NT2/D1 (cell line): ENCODE results near the gene FGL2.

Source experiments
- YY1 ChIP-seq: IDR thresholded peaks from 2 replicates; pipeline ENCODE4 v1.6.1; 2011; ENCODE audit not compliant: insufficient read length, insufficient read depth
- ZNF274 ChIP-seq: IDR thresholded peaks from 2 replicates; pipeline ENCODE4 v1.6.1; 2011; ENCODE audit warnings: mild to moderate bottlenecking, low read depth, low read length

GRCh38 chr7:77239471-77239870 lies 39.9 kb upstream of the FGL2 start:
- TF ChIP-seq ZNF274 (no peak), YY1 (no peak)
